ENCODE data around the gene FAM81A.

- TF ChIP-seq, protein P1, sequence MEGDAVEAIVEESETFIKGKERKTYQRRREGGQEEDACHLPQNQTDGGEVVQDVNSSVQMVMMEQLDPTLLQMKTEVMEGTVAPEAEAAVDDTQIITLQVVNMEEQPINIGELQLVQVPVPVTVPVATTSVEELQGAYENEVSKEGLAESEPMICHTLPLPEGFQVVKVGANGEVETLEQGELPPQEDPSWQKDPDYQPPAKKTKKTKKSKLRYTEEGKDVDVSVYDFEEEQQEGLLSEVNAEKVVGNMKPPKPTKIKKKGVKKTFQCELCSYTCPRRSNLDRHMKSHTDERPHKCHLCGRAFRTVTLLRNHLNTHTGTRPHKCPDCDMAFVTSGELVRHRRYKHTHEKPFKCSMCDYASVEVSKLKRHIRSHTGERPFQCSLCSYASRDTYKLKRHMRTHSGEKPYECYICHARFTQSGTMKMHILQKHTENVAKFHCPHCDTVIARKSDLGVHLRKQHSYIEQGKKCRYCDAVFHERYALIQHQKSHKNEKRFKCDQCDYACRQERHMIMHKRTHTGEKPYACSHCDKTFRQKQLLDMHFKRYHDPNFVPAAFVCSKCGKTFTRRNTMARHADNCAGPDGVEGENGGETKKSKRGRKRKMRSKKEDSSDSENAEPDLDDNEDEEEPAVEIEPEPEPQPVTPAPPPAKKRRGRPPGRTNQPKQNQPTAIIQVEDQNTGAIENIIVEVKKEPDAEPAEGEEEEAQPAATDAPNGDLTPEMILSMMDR (conservative IDR thresholded peaks at IDR 0.05 in 1 of 2, IDR thresholded peaks at IDR 0.05 in 1 of 2; ENCODE audit: extremely low read depth in 1 of 2, insufficient read depth in 1 of 2, low read depth in 1 of 2, low read length in 2 of 2), result no peak
- no peak for TF ChIP-seq EZH2 (IDR thresholded peaks at IDR 0.05; ENCODE audit: borderline replicate concordance, low read length)
Observed at GRCh38 chr15:59432389-59432788, 5.6 kb upstream of the FAM81A start.
